Stimulated activated naive CD8-positive, alpha-beta T cell treated with anti-CD3 and anti-CD28 coated beads, Interleukin-15, Interleukin-2, amounts not matched to agents 100 U/mL and 50 U/mL, for 24 hours (primary cell): Measurements from ENCODE around the gene TCOF1.

Experiments
- ATAC-seq: fragments of 150-1000 bp; cut with Tn5 transposase; one replicate; pipeline ENCODE4 v1.10.0; 2021
- DNase-seq: peaks from one replicate; pipeline ENCODE4 v3.0.0; 2021

The TCOF1 gene

GRCh38 chr5:150392680-150393079, 35.2 kb downstream of the TCOF1 start:
- no peak for ATAC-seq
- DNase-seq, result no peak

GRCh38 chr5:150393096-150393645, 35.7 kb downstream of the TCOF1 start:
- DNase-seq, result no peak

GRCh38 chr5:150394131-150394530, 36.6 kb downstream of the TCOF1 start:
- DNase-seq, result no peak
- peak; percentile 30 for ATAC-seq

More at GRCh38 chr5:150393096-150393645, 35.7 kb downstream of the TCOF1 start:
- ATAC-seq, result no peak

GRCh38 chr5:150394912-150395687, 37.6 kb downstream of the TCOF1 start:
- ATAC-seq (no peak), DNase-seq (no peak)

GRCh38 chr5:150395688-150395975, 38.1 kb downstream of the TCOF1 start:
- ATAC-seq, result no peak
- DNase-seq, result no peak

GRCh38 chr5:150396267-150396666, 38.8 kb downstream of the TCOF1 start:
- no peak for ATAC-seq

GRCh38 chr5:150397146-150397781, 39.8 kb downstream of the TCOF1 start:
- DNase-seq (no peak), ATAC-seq (no peak)

More at GRCh38 chr5:150396267-150396666, 38.8 kb downstream of the TCOF1 start:
- DNase-seq, result no peak

GRCh38 chr5:150397782-150398721, 40.6 kb downstream of the TCOF1 start:
- no peak for ATAC-seq
- DNase-seq, result no peak

GRCh38 chr5:150398722-150399523, 41.4 kb downstream of the TCOF1 start:
- DNase-seq, result no peak

GRCh38 chr5:150399524-150400211, 42.2 kb downstream of the TCOF1 start:
- ATAC-seq, result no peak
- no peak for DNase-seq

More at GRCh38 chr5:150398722-150399523, 41.4 kb downstream of the TCOF1 start:
- peak; percentile 14 for ATAC-seq

- ATAC-seq, result no peak
Measured at GRCh38 chr5:150400316-150401075, 43.0 kb downstream of the TCOF1 start.

GRCh38 chr5:150401076-150401375, 43.5 kb downstream of the TCOF1 start:
- ATAC-seq (no peak), DNase-seq (no peak)

More at GRCh38 chr5:150400316-150401075, 43.0 kb downstream of the TCOF1 start:
- DNase-seq, result no peak

GRCh38 chr5:150401376-150402228, 44.1 kb downstream of the TCOF1 start:
- no peak for DNase-seq
- no peak for ATAC-seq

- DNase-seq (no peak), ATAC-seq (no peak)
Measured at GRCh38 chr5:150402229-150402773, 44.8 kb downstream of the TCOF1 start.

GRCh38 chr5:150402901-150403342, 45.4 kb downstream of the TCOF1 start:
- no peak for DNase-seq
- ATAC-seq, result no peak

GRCh38 chr5:150404121-150404520, 46.6 kb downstream of the TCOF1 start:
- no peak for ATAC-seq

GRCh38 chr5:150404535-150404934, 47.0 kb downstream of the TCOF1 start:
- ATAC-seq, result no peak
- no peak for DNase-seq

More at GRCh38 chr5:150404121-150404520, 46.6 kb downstream of the TCOF1 start:
- DNase-seq, result no peak

GRCh38 chr5:150404941-150405816, 47.7 kb downstream of the TCOF1 start:
- ATAC-seq (no peak), DNase-seq (no peak)
